ENCODE measurements around the gene AKAP8L. TPM values are rescaled to one million over a fixed set of nuclear protein-coding genes. Genes with fewer than 3 reads are reported as not detected.

AKAP8L gene
- total and polyA plus RNA-seq, 2 donors (not counting 1 experiment from before 2014, with no cell fraction given), result 184 to 211 TPM

- peaks cover 4% of the 10 kb centered on the region for H3K4me1 Mint-ChIP-seq
- ChIA-PET CTCF (no interaction called here), POLR2A (no interaction called here)
- H3K9me3 ChIP-seq (ENCODE audit: control extremely low read depth in 1 of 3, control insufficient read depth in 2 of 3, insufficient read depth in 1 of 3, low read length in 2 of 3), result peaks cover 0 to 3% (median 0%) of the 10 kb centered on the region in 3 donors
- H3K4me1 ChIP-seq (ENCODE audit: control insufficient read depth in 2 of 2, insufficient read depth in 2 of 2, low read length in 2 of 2), result peaks cover 5 to 7% of the 10 kb centered on the region in 2 donors
- no peak overlapping the region for H3K27ac Mint-ChIP-seq
- no peak overlapping the region for H3K27ac ChIP-seq (ENCODE audit: low read length in 2 of 2)
- no CpG with 5 or more reads among the region's 2 CpGs for WGBS (ENCODE audit: insufficient coverage)
- H3K9ac ChIP-seq (ENCODE audit: low read length), result no peak overlapping the region
- TF ChIP-seq EZH2 (IDR thresholded peaks at IDR 0.05; ENCODE audit: borderline replicate concordance, insufficient read depth, low read depth, low read length, poor library complexity, severe bottlenecking) (no peak), CTCF (IDR thresholded peaks at IDR 0.05) (no peak)
- H3K4me3 Mint-ChIP-seq, result no peak overlapping the region
- no peak overlapping the region for H3K4me2 ChIP-seq (replicated peaks; ENCODE audit: low read depth, low read length, poor library complexity, severe bottlenecking)
- H3K79me2 ChIP-seq (ENCODE audit: control insufficient read depth, insufficient read depth, low read length), result no peaks in the 10 kb centered on the region
- H3K9me3 Mint-ChIP-seq (ENCODE audit: insufficient read depth), result no peaks in the 10 kb centered on the region
- no peaks in the 10 kb centered on the region for H3K27me3 ChIP-seq (replicated peaks in 1 of 4; ENCODE audit: control extremely low read depth in 1 of 4, control insufficient read depth in 3 of 4, insufficient read depth in 4 of 4, low read length in 3 of 4)
- H3K4me3 ChIP-seq (ENCODE audit: control extremely low read depth in 1 of 5, extremely low read depth in 1 of 5, insufficient read depth in 1 of 5, low read depth in 2 of 5, low read length in 4 of 5), result no peak overlapping the region
- no peaks in the 10 kb centered on the region for H3K27me3 Mint-ChIP-seq
- H4K20me1 ChIP-seq (ENCODE audit: control insufficient read depth, insufficient read depth, low read length, poor library complexity, severe bottlenecking), result no peaks in the 10 kb centered on the region
- H2AFZ ChIP-seq (ENCODE audit: insufficient read depth, low read depth, low read length, poor library complexity, severe bottlenecking), result no peak overlapping the region
- intact Hi-C loops (cut with micrococcal nuclease), result no loop called here
- DNase-seq (no peak), ATAC-seq (ENCODE audit: low read depth) (no peak)
- H3K36me3 ChIP-seq (replicated peaks in 1 of 2; ENCODE audit: control extremely low read depth in 1 of 2, control insufficient read depth in 1 of 2, extremely low read depth in 1 of 2, insufficient read depth in 2 of 2, low read length in 1 of 2), result no peaks in the 10 kb centered on the region
These were observed 19.3 kb upstream of the AKAP8L start for GRCh38 chr19:15438124-15438496.

DNA sequence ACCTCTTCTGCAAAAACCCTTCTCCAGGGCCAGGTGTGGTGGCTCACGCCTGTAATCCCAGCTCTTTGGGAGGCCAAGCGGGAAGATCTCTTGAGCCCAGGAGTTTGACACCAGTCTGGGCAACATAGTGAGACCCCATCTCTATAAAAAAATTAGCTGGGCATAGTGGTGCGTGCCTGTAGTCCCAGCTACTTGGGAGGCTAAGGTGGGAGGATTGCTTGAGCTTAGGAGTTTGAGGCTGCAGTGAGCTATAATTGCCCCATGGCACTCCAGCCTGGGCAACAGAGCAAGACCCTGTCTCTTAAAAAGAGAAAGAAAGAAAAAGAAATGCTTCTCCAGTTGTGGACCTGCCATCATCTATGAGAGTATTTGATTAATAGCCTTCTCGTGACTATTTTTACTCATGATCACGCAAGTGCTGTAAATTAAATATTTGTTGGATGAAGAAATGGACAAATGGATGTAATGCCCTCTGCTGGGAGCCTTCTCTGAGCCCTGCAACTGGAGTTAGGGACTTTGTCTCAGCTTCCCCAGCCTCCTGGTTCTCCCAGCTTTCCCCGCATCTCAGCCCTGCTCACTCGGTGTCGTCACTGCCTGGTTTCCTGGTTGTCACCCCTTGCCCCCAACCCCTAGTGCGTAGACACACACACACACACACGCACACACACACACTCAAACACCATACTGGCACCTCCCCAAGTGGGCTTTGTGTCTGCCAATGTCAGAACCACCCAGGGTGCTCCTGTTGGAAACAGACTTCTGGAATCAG lies 18.8 kb upstream of the AKAP8L start:
- Histone ChIP-seq H3K27ac (ENCODE audit: low read length in 2 of 2) (no peak overlapping the region), H3K36me3 (replicated peaks in 1 of 2; ENCODE audit: control extremely low read depth in 1 of 2, control insufficient read depth in 1 of 2, extremely low read depth in 1 of 2, insufficient read depth in 2 of 2, low read length in 1 of 2) (no peaks in the 10 kb centered on the region), H3K79me2 (ENCODE audit: control insufficient read depth, insufficient read depth, low read length) (no peaks in the 10 kb centered on the region), H3K9me3 (ENCODE audit: control extremely low read depth in 1 of 3, control insufficient read depth in 2 of 3, insufficient read depth in 1 of 3, low read length in 2 of 3) (peaks cover 0 to 7% (median 0%) of the 10 kb centered on the region in 3 donors), H4K20me1 (ENCODE audit: control insufficient read depth, insufficient read depth, low read length, poor library complexity, severe bottlenecking) (no peaks in the 10 kb centered on the region), H3K9ac (ENCODE audit: low read length) (no peak overlapping the region), H3K4me3 (ENCODE audit: control extremely low read depth in 1 of 5, extremely low read depth in 1 of 5, insufficient read depth in 1 of 5, low read depth in 2 of 5, low read length in 4 of 5) (no peak overlapping the region), H3K4me2 (replicated peaks; ENCODE audit: low read depth, low read length, poor library complexity, severe bottlenecking) (no peak overlapping the region), H3K4me1 (ENCODE audit: control insufficient read depth in 2 of 2, insufficient read depth in 2 of 2, low read length in 2 of 2) (peaks cover 5 to 10% of the 10 kb centered on the region in 2 donors), H2AFZ (ENCODE audit: insufficient read depth, low read depth, low read length, poor library complexity, severe bottlenecking) (no peak overlapping the region), H3K27me3 (replicated peaks in 1 of 4; ENCODE audit: control extremely low read depth in 1 of 4, control insufficient read depth in 3 of 4, insufficient read depth in 4 of 4, low read length in 3 of 4) (no peaks in the 10 kb centered on the region)
- H3K4me1 Mint-ChIP-seq, result peaks cover 8% of the 10 kb centered on the region
- intact Hi-C loops (cut with micrococcal nuclease), result no loop called here
- H3K4me3 Mint-ChIP-seq, result no peak overlapping the region
- H3K27ac Mint-ChIP-seq, result no peak overlapping the region
- ATAC-seq (ENCODE audit: low read depth), result no peak
- ChIA-PET CTCF (no interaction called here), POLR2A (no interaction called here)
- H3K27me3 Mint-ChIP-seq, result no peaks in the 10 kb centered on the region
- no peak for TF ChIP-seq CTCF (IDR thresholded peaks at IDR 0.05)
- no peak for TF ChIP-seq EZH2 (IDR thresholded peaks at IDR 0.05; ENCODE audit: borderline replicate concordance, insufficient read depth, low read depth, low read length, poor library complexity, severe bottlenecking)
- no peaks in the 10 kb centered on the region for H3K9me3 Mint-ChIP-seq (ENCODE audit: insufficient read depth)
- no peak for DNase-seq
- WGBS (ENCODE audit: insufficient coverage), result 92% methylated on average over 9 of the region's 10 CpGs
